ENCODE measurements around the gene MYMX.

GRCh38 chr6:44228433-44228832 lies 11.7 kb downstream of the MYMX start:
- TF ChIP-seq POLR2AphosphoS5 (IDR thresholded peaks at IDR 0.05; ENCODE audit: low read depth, low read length) (no peak), POLR2A (IDR thresholded peaks at IDR 0.05; ENCODE audit: low read depth, low read length) (no peak), TAF1 (IDR thresholded peaks at IDR 0.05; ENCODE audit: borderline replicate concordance, low read depth, low read length) (no peak)

Measured in GM12892 (cell line).